Transverse colon (tissue), 4 donors: Measurements from ENCODE around the gene IRX5. TPM values are rescaled to one million over a fixed set of nuclear protein-coding genes. Genes with fewer than 3 reads are reported as not detected.
A peak's percentile ranks its signal among the peaks of the same experiment; 100 is the strongest.

Experiments used
- DNase-seq: peaks from one replicate; pipeline ENCODE4 v3.0.0-alpha.2; 2019
- H3K27ac ChIP-seq, 4 donors: fragments of 200-600 bp; sonication (generic); 2 replicates each; pipeline ENCODE4 v1.5.1; 2016 to 2018; ENCODE audit warnings: inconsistent platforms in 4 of 4
- H3K27me3 ChIP-seq: fragments of 200-600 bp; sonication (generic); 2 replicates; pipeline ENCODE4 v1.5.1; 2017; ENCODE audit warnings: inconsistent platforms
- H3K36me3 ChIP-seq, 4 donors: fragments of 200-600 bp; sonication (generic); 2 replicates each; pipeline ENCODE4 v1.5.1; 2017 to 2019; ENCODE audit warnings: inconsistent platforms in 4 of 4
- H3K4me1 ChIP-seq, 4 donors: fragments of 200-600 bp; sonication (generic); 2 replicates each; pipeline ENCODE4 v1.5.1; 2017 to 2020; ENCODE audit warnings: inconsistent platforms in 4 of 4
- H3K4me3 ChIP-seq, 4 donors: fragments of 200-600 bp; sonication (generic); 1 replicate in 1 of 4; 2 replicates in 3 of 4; pipeline versions ENCODE4 v1.5.1 to v1.6.1; 2017 to 2019; ENCODE audit warnings: inconsistent platforms in 4 of 4
- H3K9me3 ChIP-seq, 2 donors: fragments of 200-600 bp; sonication (generic); 2 replicates each; pipeline ENCODE4 v1.5.1; 2017 to 2019; ENCODE audit warnings: inconsistent platforms in 2 of 2
- EP300 ChIP-seq: sonication (generic); formaldehyde crosslinking; IDR thresholded peaks from one replicate; pipeline ENCODE4 v1.6.1; 2017; ENCODE audit warnings: antibody characterized with exemption, low read depth
- POLR2A ChIP-seq: fragments of 450-650 bp; IDR thresholded peaks from one replicate; pipeline ENCODE4 v1.6.1; 2016; ENCODE audit warnings: antibody characterized with exemption, mild to moderate bottlenecking, moderate library complexity
- POLR2AphosphoS5 ChIP-seq, 3 donors: sonication (generic); formaldehyde crosslinking; IDR thresholded peaks; one replicate each; pipeline ENCODE4 v1.6.1; 2016; ENCODE audit warnings: antibody characterized with exemption in 3 of 3
- WGBS, 2 donors: methylation state at CpG; one replicate each; pipeline ENCODE4 v1.1.5; 2018; ENCODE audit warnings: low coverage in 1 of 2; 5-methylcytosine and 5-hydroxymethylcytosine counted together
- in situ Hi-C, 4 donors: fragments of 200-750 bp; cut with MboI; loops; one replicate each; pipeline versions ENCODE4 v1.15.0 to v1.15.1; 2017; ENCODE audit warnings: low sequenced_read_pairs in 3 of 4, low pct_ligation_motif_present in 1 of 4, low pct_unique_long_range_greater_than_20kb in 1 of 4
- intact Hi-C: fragments of 100-400 bp; cut with DNase I; formaldehyde crosslinking; loops from one replicate; pipeline ENCODE4 v1.15.1; 2023; ENCODE audit warnings: low total_unique reads
- total RNA-seq, 4 donors: library from RNA; depleted of rRNA; stranded (reverse); fragments of >200 nt; gene quantifications; one replicate each; pipeline ENCODE4 v1.1.0, GENCODE V29; 2016
- TF ChIP-seq, protein P1 (sequence below), 5 experiments: fragments of 200-600 bp in 3 of 5; fragments of 450-650 bp in 2 of 5; sonication (generic) in 3 of 5; IDR thresholded peaks; 1 replicate in 2 of 5; 2 replicates in 3 of 5; pipeline ENCODE4 v1.5.1; 2016 to 2017; ENCODE audit warnings: antibody characterized with exemption in 5 of 5, inconsistent platforms in 3 of 5, mild to moderate bottlenecking in 2 of 5, moderate library complexity in 1 of 5

The IRX5 gene
- total RNA-seq, 4 donors from 2014 or later = not detected

DNA sequence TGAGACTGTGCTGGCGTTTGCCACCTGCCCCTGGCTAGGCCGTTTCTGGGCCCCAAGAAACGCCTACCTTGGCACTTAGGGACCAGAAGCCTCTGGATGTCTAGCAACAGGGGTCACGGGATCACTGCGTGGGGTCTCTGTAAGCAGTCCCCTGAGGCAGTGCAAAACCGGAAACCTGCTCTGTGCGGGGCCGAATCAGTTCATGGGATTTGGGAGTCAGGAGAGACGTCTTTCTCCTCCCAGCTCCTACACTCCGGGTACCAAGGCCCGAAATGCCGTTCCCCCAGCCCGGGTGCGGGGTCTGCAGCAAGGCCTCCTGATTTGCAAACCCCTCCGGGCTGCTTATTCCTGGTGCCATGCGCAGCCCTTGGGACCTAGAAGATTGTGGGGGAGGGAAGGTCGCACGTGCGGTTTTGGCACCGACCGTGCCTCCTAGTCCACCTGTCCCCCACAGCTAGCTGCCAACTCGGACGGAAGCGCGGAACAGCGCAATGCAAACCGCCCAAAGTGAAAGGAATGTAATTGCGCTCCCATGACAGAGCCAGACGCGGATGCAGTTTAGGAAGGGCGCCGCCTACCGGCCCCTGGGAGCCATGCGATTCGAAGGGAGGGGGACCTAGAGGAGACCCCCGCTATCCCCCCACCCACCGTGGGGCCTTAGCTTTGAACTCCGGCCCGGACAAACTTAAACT lies 6.5 kb downstream of the IRX5 start:
- DNase-seq = no peak
- Histone ChIP-seq H3K27me3 (peaks cover 100% of the 10 kb centered on the region), H3K9me3 (no peaks in the 10 kb centered on the region), H3K4me3 (peak overlapping the region in 1 of 4 donors; percentile 28), H3K27ac (no peak overlapping the region), H3K4me1 (peaks cover 7 to 30% (median 23%) of the 10 kb centered on the region in 4 donors), H3K36me3 (no peaks in the 10 kb centered on the region)
- intact Hi-C loops (no loop called here), in situ Hi-C loops (loop anchor here in 1 of 4 donors (25.0 kb wide), 1 partner anchor 650 kb away; the partner anchor contains the start of gene IRX3)
- WGBS, 2 donors = 5% methylated on average over 32 of the region's 39 CpGs; no CpG with 5 or more reads in 1 of the 2 donors
- TF ChIP-seq POLR2A = no peak
- no peak for TF ChIP-seq EP300
- TF ChIP-seq, protein P1, sequence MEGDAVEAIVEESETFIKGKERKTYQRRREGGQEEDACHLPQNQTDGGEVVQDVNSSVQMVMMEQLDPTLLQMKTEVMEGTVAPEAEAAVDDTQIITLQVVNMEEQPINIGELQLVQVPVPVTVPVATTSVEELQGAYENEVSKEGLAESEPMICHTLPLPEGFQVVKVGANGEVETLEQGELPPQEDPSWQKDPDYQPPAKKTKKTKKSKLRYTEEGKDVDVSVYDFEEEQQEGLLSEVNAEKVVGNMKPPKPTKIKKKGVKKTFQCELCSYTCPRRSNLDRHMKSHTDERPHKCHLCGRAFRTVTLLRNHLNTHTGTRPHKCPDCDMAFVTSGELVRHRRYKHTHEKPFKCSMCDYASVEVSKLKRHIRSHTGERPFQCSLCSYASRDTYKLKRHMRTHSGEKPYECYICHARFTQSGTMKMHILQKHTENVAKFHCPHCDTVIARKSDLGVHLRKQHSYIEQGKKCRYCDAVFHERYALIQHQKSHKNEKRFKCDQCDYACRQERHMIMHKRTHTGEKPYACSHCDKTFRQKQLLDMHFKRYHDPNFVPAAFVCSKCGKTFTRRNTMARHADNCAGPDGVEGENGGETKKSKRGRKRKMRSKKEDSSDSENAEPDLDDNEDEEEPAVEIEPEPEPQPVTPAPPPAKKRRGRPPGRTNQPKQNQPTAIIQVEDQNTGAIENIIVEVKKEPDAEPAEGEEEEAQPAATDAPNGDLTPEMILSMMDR (IDR thresholded peaks at IDR 0.05) = peak in 3 of 5 experiments; percentile 18 to 30 (median 23)

GRCh38 chr16:54937671-54938211 lies 7.1 kb downstream of the IRX5 start:
- H3K27ac ChIP-seq = no peak overlapping the region
- no peaks in the 10 kb centered on the region for H3K9me3 ChIP-seq
- H3K36me3 ChIP-seq = no peaks in the 10 kb centered on the region
- intact Hi-C loops (no loop called here), in situ Hi-C loops (loop anchor here in 1 of 4 donors (25.0 kb wide), 1 partner anchor 650 kb away; the partner anchor contains the start of gene IRX3)
- H3K27me3 ChIP-seq = peaks cover 100% of the 10 kb centered on the region
- peak overlapping the region in 1 of 4 donors; percentile 28 for H3K4me3 ChIP-seq
- WGBS, 2 donors = 11% methylated on average over 9 to 35 of the region's 35 CpGs
- TF ChIP-seq, protein P1 (IDR thresholded peaks at IDR 0.05) = peak in 1 of 5 experiments; percentile 1
- TF ChIP-seq POLR2AphosphoS5 (IDR thresholded peaks at IDR 0.05) = no peak
- peaks cover 7 to 30% (median 23%) of the 10 kb centered on the region in 4 donors for H3K4me1 ChIP-seq
- no peak for DNase-seq

DNA sequence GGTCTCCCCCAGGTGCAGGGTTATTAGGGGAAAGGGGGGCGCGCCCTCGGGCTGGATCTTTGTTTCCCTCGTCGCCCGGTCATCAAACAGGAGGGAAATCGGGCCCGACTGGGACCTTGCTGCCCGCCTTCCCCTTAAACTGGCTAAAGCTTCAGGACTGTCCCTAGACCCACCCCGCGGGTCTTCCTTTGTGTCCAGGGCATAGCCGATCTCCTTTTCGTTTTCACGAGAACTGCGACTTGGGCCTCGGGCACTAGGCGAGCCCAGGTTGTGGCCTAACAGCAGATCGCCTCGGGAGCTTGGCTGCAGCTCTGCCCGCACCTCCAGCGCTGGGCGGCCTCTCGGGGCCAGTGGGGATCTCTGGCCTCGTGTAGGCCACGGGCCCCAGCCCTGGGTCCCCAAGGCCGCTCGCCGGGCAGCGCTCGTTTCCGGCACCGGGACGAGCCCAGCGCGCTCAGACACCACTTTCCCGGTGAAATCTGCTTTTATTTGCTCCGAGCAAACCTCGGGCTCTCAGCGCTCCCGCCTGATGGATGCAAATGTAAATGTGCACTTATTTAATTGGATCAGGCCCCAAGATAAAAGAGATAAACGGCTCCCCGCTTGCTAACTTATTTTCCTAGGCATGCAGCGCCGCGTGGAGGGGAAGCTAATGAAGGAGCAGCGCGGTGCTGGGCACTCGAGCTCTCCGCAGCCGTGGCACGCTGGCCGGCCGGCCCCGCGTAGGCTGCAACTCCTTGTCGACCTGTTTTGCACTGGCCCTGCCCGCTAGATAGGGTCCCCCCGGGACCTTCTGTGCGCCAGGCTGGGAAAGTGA lies 7.8 kb downstream of the IRX5 start:
- intact Hi-C loops = no loop called here
- WGBS, 2 donors = 16% methylated on average over 57 of the region's 59 CpGs; no CpG with 5 or more reads in 1 of the 2 donors
- no peak for DNase-seq
- H3K9me3 ChIP-seq = no peaks in the 10 kb centered on the region
- H3K4me1 ChIP-seq = peaks cover 7 to 30% (median 22%) of the 10 kb centered on the region in 4 donors
- TF ChIP-seq EP300 (no peak), POLR2AphosphoS5 (IDR thresholded peaks at IDR 0.05) (peak; percentile 53 to 81 (median 67))
- peak overlapping the region in 1 of 4 donors; percentile 28 for H3K4me3 ChIP-seq
- no peaks in the 10 kb centered on the region for H3K36me3 ChIP-seq
- in situ Hi-C loops = loop anchor here in 1 of 4 donors (25.0 kb wide), 1 partner anchor 651 kb away; the partner anchor contains the start of gene IRX3
- peaks cover 99% of the 10 kb centered on the region for H3K27me3 ChIP-seq
- no peak overlapping the region for H3K27ac ChIP-seq

GRCh38 chr16:54939029-54939346 lies 8.3 kb downstream of the IRX5 start:
- Histone ChIP-seq H3K27me3 (peaks cover 99% of the 10 kb centered on the region), H3K36me3 (no peaks in the 10 kb centered on the region), H3K4me3 (no peak overlapping the region), H3K4me1 (peaks cover 7 to 30% (median 21%) of the 10 kb centered on the region in 4 donors), H3K9me3 (no peaks in the 10 kb centered on the region), H3K27ac (no peak overlapping the region)
- in situ Hi-C loops (loop anchor here in 1 of 4 donors (25.0 kb wide), 1 partner anchor 652 kb away; the partner anchor contains the start of gene IRX3), intact Hi-C loops (no loop called here)
- WGBS, 2 donors = 12 to 19% methylated on average over 10 to 14 of the region's 14 CpGs
- DNase-seq = no peak
- TF ChIP-seq EP300 (no peak), POLR2A (no peak), POLR2AphosphoS5 (IDR thresholded peaks at IDR 0.05) (no peak)
- TF ChIP-seq, protein P1 (IDR thresholded peaks at IDR 0.05) = no peak
